ENCODE results near the gene SUPT16H. TPM values are rescaled to one million over a fixed set of nuclear protein-coding genes. Genes with fewer than 3 reads are reported as not detected.
A peak's percentile ranks its signal among the peaks of the same experiment; 100 is the strongest.
"Not testable (repeated sequence)": the region's sequence is repeated elsewhere in the genome, so short reads cannot be mapped to it uniquely, and the experiment has no call there.

Gene SUPT16H
- polyA plus RNA-seq, 3 donors from 2014 or later = 43.2 to 91.2 (median 59.3) TPM

- Mint-ChIP-seq H3K4me3 (peak overlapping the region; percentile 82 to 90 (median 86)), H3K27ac (peak overlapping the region; percentile 70 to 91 (median 82)), H3K27me3 (ENCODE audit: low read depth in 3 of 3) (peaks cover 0 to 14% (median 2%) of the 10 kb centered on the region in 3 donors), H3K36me3 (no peaks in the 10 kb centered on the region), H3K4me1 (peaks cover 15 to 22% of the 10 kb centered on the region in 2 donors), H3K9me3 (no peaks in the 10 kb centered on the region)
- DNase-seq = no peak
Observed at GRCh38 chr14:21308132-21308478, 75.7 kb downstream of the SUPT16H start.

DNA sequence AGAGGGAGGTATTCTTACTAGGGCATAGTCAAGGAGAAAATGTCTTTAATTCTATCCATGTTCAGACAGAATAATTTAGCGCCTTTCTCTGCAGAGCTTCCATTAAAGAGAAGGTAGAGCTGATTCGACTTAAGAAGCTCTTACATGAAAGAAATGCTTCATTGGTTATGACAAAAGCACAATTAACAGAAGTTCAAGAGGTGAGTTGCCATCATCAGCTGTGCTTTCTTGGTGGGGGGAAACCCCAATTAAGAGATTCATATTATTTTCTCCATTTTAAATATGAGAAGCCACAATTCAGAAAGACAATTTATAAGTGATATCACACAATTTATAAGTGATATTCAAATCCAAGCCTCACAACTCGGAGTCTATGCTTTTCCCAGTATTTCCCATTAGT is 76.2 kb downstream of the SUPT16H start:
- peaks cover 15 to 22% of the 10 kb centered on the region in 2 donors for H3K4me1 Mint-ChIP-seq
- no peak for DNase-seq
- peak overlapping the region in 2 of 6 donors; percentile 15 to 74 for H3K27ac Mint-ChIP-seq
- H3K36me3 Mint-ChIP-seq = no peaks in the 10 kb centered on the region
- H3K27me3 Mint-ChIP-seq (ENCODE audit: low read depth in 3 of 3) = peaks cover 0 to 14% (median 2%) of the 10 kb centered on the region in 3 donors
- H3K4me3 Mint-ChIP-seq = peak overlapping the region in 2 of 5 donors; percentile 3 to 82
- H3K9me3 Mint-ChIP-seq = no peaks in the 10 kb centered on the region

- H3K9me3 Mint-ChIP-seq, H3K36me3 Mint-ChIP-seq, DNase-seq, H3K27ac Mint-ChIP-seq, H3K4me1 Mint-ChIP-seq, H3K4me3 Mint-ChIP-seq: not testable (repeated sequence)
- peaks cover 0 to 19% (median 7%) of the 10 kb centered on the region in 3 donors for H3K27me3 Mint-ChIP-seq (ENCODE audit: low read depth in 3 of 3)
Observed at GRCh38 chr14:21302836-21303140, 81.0 kb downstream of the SUPT16H start.

GRCh38 chr14:21302013-21302835 is 81.6 kb downstream of the SUPT16H start:
- H3K27ac Mint-ChIP-seq = no peak overlapping the region
- H3K9me3 Mint-ChIP-seq = no peaks in the 10 kb centered on the region
- H3K36me3 Mint-ChIP-seq = no peaks in the 10 kb centered on the region
- peak overlapping the region in 1 of 5 donors; percentile 14 for H3K4me3 Mint-ChIP-seq
- no peak for DNase-seq
- peaks cover 0 to 2% of the 10 kb centered on the region in 2 donors for H3K4me1 Mint-ChIP-seq
- H3K27me3 Mint-ChIP-seq (ENCODE audit: low read depth in 3 of 3) = peaks cover 0 to 21% (median 7%) of the 10 kb centered on the region in 3 donors

Other genes with a start within 250 kb of the SUPT16H start
- gene OR5AU1, start 228.0 kb downstream of the SUPT16H start, polyA plus RNA-seq = not detected
- 100 to 1,000 TPM; 622 to 879 (median 758) TPM for gene HNRNPC, start 114.6 kb downstream of the SUPT16H start, polyA plus RNA-seq
- gene RPGRIP1, start 103.9 kb downstream of the SUPT16H start, polyA plus RNA-seq = 1 to 10 TPM in 1 of 3 donors, under 1 TPM in 1, not detected in 1; 0.15 to 1.9 TPM
- gene CHD8, start 72.1 kb upstream of the SUPT16H start, polyA plus RNA-seq = 10 to 100 TPM; 14.5 to 62.6 (median 14.8) TPM
- 10 to 100 TPM in 2 of 3 donors, 1 to 10 TPM in 1; 7.7 to 20.0 (median 18.5) TPM for gene RAB2B, start 92.9 kb upstream of the SUPT16H start, polyA plus RNA-seq
- gene TOX4, start 93.2 kb upstream of the SUPT16H start, polyA plus RNA-seq = 100 to 1,000 TPM in 1 of 3 donors, 10 to 100 TPM in 2; 81.4 to 101 (median 84.7) TPM
- 10 to 100 TPM; 10.0 to 21.6 (median 18.0) TPM for gene METTL3, start 127.3 kb upstream of the SUPT16H start, polyA plus RNA-seq
- 1 to 10 TPM in 2 of 3 donors, under 1 TPM in 1; 0.80 to 1.6 (median 1.2) TPM for gene SALL2, start 142.3 kb upstream of the SUPT16H start, polyA plus RNA-seq
- not detected for gene OR10G3, start 196.1 kb upstream of the SUPT16H start, polyA plus RNA-seq